Measurements from ENCODE around the gene DYNC2I2. TPM values are rescaled to one million over a fixed set of nuclear protein-coding genes. Genes with fewer than 3 reads are reported as not detected.

DYNC2I2 gene
- total and polyA plus RNA-seq, 10 of the 15 experiments (the other 5 are each of a cell fraction or from before 2014, with no cell fraction given) = 0.89 to 118 (median 47.9) TPM

- Histone ChIP-seq H3K4me1 (ENCODE audit: control insufficient read depth, insufficient read depth, low read length) (no peaks in the 10 kb centered on the region), H3K27me3 (replicated peaks in 1 of 2; ENCODE audit: control insufficient read depth in 2 of 2, insufficient read depth in 2 of 2, low read length in 1 of 2) (no peaks in the 10 kb centered on the region), H3K36me3 (ENCODE audit: control insufficient read depth in 2 of 2, insufficient read depth in 2 of 2, low read length in 1 of 2) (peaks cover 10 to 42% of the 10 kb centered on the region in 2 experiments; a peak in 3 of 4 replicates), H3K79me2 (ENCODE audit: control insufficient read depth, insufficient read depth, low read length) (no peaks in the 10 kb centered on the region), H2AFZ (ENCODE audit: control insufficient read depth, low read depth, low read length) (no peak overlapping the region), H3K4me2 (ENCODE audit: control insufficient read depth, insufficient read depth) (no peak overlapping the region), H3K27ac (ENCODE audit: control insufficient read depth, insufficient read depth) (no peak overlapping the region), H3K9me3 (replicated peaks; ENCODE audit: control insufficient read depth, insufficient read depth, low read length) (no peaks in the 10 kb centered on the region), H3K4me3 (no peak overlapping the region), H4K20me1 (ENCODE audit: control insufficient read depth, insufficient read depth) (no peaks in the 10 kb centered on the region; the same call in 1 of the 2 replicates), H3K9ac (ENCODE audit: control insufficient read depth, insufficient read depth, low read length) (no peak overlapping the region)
- intact Hi-C loops (cut with micrococcal nuclease; ENCODE audit: unreplicated experiment) (no loop called here), in situ Hi-C loops (cut with MboI) (no loop called here)
- TF ChIP-seq KAT2A (conservative IDR thresholded peaks at IDR 0.05; ENCODE audit: control insufficient read depth, low read depth, low read length) = no peak
- TF ChIP-seq CEBPZ (IDR thresholded peaks at IDR 0.05; ENCODE audit: low read depth, low read length) = no peak
- TF ChIP-seq ZNF274 (IDR thresholded peaks at IDR 0.05; ENCODE audit: insufficient read depth, insufficient read length) = no peak
- no peak for TF ChIP-seq RFX5 (IDR thresholded peaks at IDR 0.05; ENCODE audit: low read depth, low read length)
- TF ChIP-seq MXI1 (IDR thresholded peaks at IDR 0.05; ENCODE audit: low read depth, low read length) = no peak
- TF ChIP-seq TCF7 (IDR thresholded peaks at IDR 0.05; ENCODE audit: borderline replicate concordance) = no peak
- TF ChIP-seq USF1 (IDR thresholded peaks at IDR 0.05; ENCODE audit: borderline replicate concordance, extremely low read length, insufficient read depth, low read depth, low read length) = no peak
- TF ChIP-seq DPF2 (IDR thresholded peaks at IDR 0.05) = no peak
- TF ChIP-seq ZBED1 (IDR thresholded peaks at IDR 0.05; ENCODE audit: borderline replicate concordance) = no peak
- TF ChIP-seq RCOR1 (conservative IDR thresholded peaks at IDR 0.05; ENCODE audit: low read depth, low read length) = no peak
- TF ChIP-seq ATF7 (IDR thresholded peaks at IDR 0.05; ENCODE audit: low read depth) = no peak
- TF ChIP-seq MEF2B (IDR thresholded peaks at IDR 0.05; ENCODE audit: partially characterized antibody, poor library complexity, severe bottlenecking) = no peak
- TF ChIP-seq GATAD2B (conservative IDR thresholded peaks at IDR 0.05; ENCODE audit: low read depth) = no peak
- no peak for TF ChIP-seq POLR2A (IDR thresholded peaks at IDR 0.05; ENCODE audit: low read depth, low read length)
- no peak for TF ChIP-seq SKIL (IDR thresholded peaks at IDR 0.05; ENCODE audit: low read depth, poor library complexity, severe bottlenecking)
- TF ChIP-seq POLR2AphosphoS2 (IDR thresholded peaks at IDR 0.05; ENCODE audit: low read depth, low read length) = no peak
- 92% methylated on average over 10 of the region's 10 CpGs for WGBS (ENCODE audit: insufficient coverage, insufficient replicate concordance, low lambda C conversion rate, missing lambda C conversion rate)
- ATAC-seq (no peak), DNase-seq (ENCODE audit: low read depth, low spot score) (no peak), FAIRE-seq (no peak)
- ChIA-PET POLR2A (no interaction called here), RAD21 (ENCODE audit: unreplicated experiment) (no interaction called here), CTCF (no interaction called here), SMC1A (ENCODE audit: uncharacterized antibody, unreplicated experiment) (no interaction called here)
- no TSS peak for BruUV-seq (replicated peaks)
Measured at GRCh38 chr9:128629136-128629535, 27.5 kb downstream of the DYNC2I2 start.

All from GM12878 (cell line).